Measurements from ENCODE around the gene IARS1.

IARS1 gene

DNA sequence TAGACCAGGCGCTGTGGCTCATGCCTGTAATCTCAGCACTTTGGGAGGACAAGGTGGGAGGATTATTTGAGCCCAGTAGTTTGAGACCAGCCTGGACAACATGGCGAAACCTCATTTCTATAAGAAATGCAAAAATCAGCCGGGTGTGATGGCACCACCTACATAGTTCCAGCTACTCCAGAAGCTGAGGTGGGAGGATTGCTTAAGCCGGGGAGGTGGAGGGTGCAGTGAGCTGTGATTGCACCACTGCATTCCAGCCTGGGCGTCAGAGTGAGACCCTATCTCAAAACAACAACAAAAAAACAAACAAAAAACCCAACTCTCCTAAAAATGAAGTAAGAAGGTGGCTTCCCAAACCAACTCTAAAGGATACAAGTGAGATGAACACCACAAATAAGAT, 23.0 kb downstream of the IARS1 start:
- Histone ChIP-seq H3K4me3 (ENCODE audit: low read depth, low read length) (no peak overlapping the region), H3K36me3 (ENCODE audit: control insufficient read depth in 1 of 2, insufficient read depth in 2 of 2, low read length in 2 of 2) (peaks cover 37 to 59% of the 10 kb centered on the region in 2 experiments), H2BK5ac (ENCODE audit: low read depth, low read length, poor library complexity) (no peak overlapping the region), H4K91ac (ENCODE audit: low read depth, low read length) (no peak overlapping the region), H3K4me2 (ENCODE audit: low read length) (no peak overlapping the region), H2AFZ (ENCODE audit: insufficient read depth, low read length, poor library complexity) (no peak overlapping the region), H3K27me3 (ENCODE audit: insufficient read depth, low read length) (no peaks in the 10 kb centered on the region), H4K8ac (ENCODE audit: low read depth, low read length) (no peak overlapping the region), H2AK5ac (ENCODE audit: low read length) (no peak overlapping the region), H3K9ac (ENCODE audit: low read length) (no peak overlapping the region), H3K27ac (ENCODE audit: low read depth, low read length) (no peak overlapping the region), H2BK120ac (ENCODE audit: insufficient read depth, low read length, poor library complexity) (no peak overlapping the region), H3K23ac (ENCODE audit: low read length) (no peak overlapping the region), H4K12ac (ENCODE audit: low read depth, low read length) (no peak overlapping the region), H3K79me1 (ENCODE audit: low read length) (no peaks in the 10 kb centered on the region), H3K14ac (ENCODE audit: low read length) (no peak overlapping the region), H3K4me1 (ENCODE audit: control insufficient read depth in 1 of 2, insufficient read depth in 2 of 2, low read length in 2 of 2) (no peaks in the 10 kb centered on the region), H2BK12ac (ENCODE audit: low read length) (no peak overlapping the region), H3K79me2 (ENCODE audit: control insufficient read depth, insufficient read depth, low read length, poor library complexity) (no peaks in the 10 kb centered on the region), H3K18ac (ENCODE audit: low read length) (no peak overlapping the region), H3K9me3 (ENCODE audit: insufficient read depth, low read depth, low read length) (no peaks in the 10 kb centered on the region), H3K4ac (ENCODE audit: low read depth, low read length) (no peak overlapping the region)
- no peak for DNase-seq
- WGBS (ENCODE audit: extremely low coverage, insufficient coverage, insufficient read length): no CpG with 5 or more reads among the region's 5 CpGs

DNA sequence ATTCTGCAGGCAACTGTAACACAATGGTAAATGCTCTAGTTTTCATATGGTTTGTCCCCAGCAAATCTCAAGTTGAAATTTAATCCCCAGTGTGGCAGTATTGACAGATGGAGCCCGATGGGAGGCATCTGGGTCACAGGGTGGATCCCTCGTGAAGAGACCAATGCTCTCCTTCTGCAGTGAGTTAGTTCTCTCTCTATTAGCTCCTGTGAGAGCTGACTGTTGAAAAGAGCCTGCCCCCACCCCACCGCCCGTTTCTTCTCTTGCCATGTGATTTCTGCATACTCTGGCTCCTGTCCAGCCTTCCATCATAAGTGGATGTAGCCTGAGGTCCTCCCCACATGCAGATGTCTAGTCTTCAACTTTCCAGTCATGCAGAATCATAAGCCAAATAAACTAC, 27.0 kb downstream of the IARS1 start:
- H3K4ac ChIP-seq (ENCODE audit: low read depth, low read length): no peak overlapping the region
- no peaks in the 10 kb centered on the region for H3K9me3 ChIP-seq (ENCODE audit: insufficient read depth, low read depth, low read length)
- H3K27me3 ChIP-seq (ENCODE audit: insufficient read depth, low read length): no peaks in the 10 kb centered on the region
- DNase-seq: no peak
- no peak overlapping the region for H2BK5ac ChIP-seq (ENCODE audit: low read depth, low read length, poor library complexity)
- no peak overlapping the region for H2AK5ac ChIP-seq (ENCODE audit: low read length)
- H4K12ac ChIP-seq (ENCODE audit: low read depth, low read length): no peak overlapping the region
- H3K23ac ChIP-seq (ENCODE audit: low read length): no peak overlapping the region
- H3K36me3 ChIP-seq (ENCODE audit: control insufficient read depth in 1 of 2, insufficient read depth in 2 of 2, low read length in 2 of 2): peaks cover 45 to 72% of the 10 kb centered on the region in 2 experiments
- no peak overlapping the region for H3K18ac ChIP-seq (ENCODE audit: low read length)
- H3K4me2 ChIP-seq (ENCODE audit: low read length): no peak overlapping the region
- H3K79me2 ChIP-seq (ENCODE audit: control insufficient read depth, insufficient read depth, low read length, poor library complexity): no peaks in the 10 kb centered on the region
- H3K27ac ChIP-seq (ENCODE audit: low read depth, low read length): no peak overlapping the region
- H2BK12ac ChIP-seq (ENCODE audit: low read length): no peak overlapping the region
- H3K14ac ChIP-seq (ENCODE audit: low read length): no peak overlapping the region
- no peak overlapping the region for H3K4me3 ChIP-seq (ENCODE audit: low read depth, low read length)
- H3K9ac ChIP-seq (ENCODE audit: low read length): no peak overlapping the region
- H4K91ac ChIP-seq (ENCODE audit: low read depth, low read length): no peak overlapping the region
- no peak overlapping the region for H4K8ac ChIP-seq (ENCODE audit: low read depth, low read length)
- no peaks in the 10 kb centered on the region for H3K4me1 ChIP-seq (ENCODE audit: control insufficient read depth in 1 of 2, insufficient read depth in 2 of 2, low read length in 2 of 2)
- H3K79me1 ChIP-seq (ENCODE audit: low read length): no peaks in the 10 kb centered on the region
- WGBS (ENCODE audit: extremely low coverage, insufficient coverage, insufficient read length): no CpG with 5 or more reads among the region's 4 CpGs
- H2AFZ ChIP-seq (ENCODE audit: insufficient read depth, low read length, poor library complexity): no peak overlapping the region
- H2BK120ac ChIP-seq (ENCODE audit: insufficient read depth, low read length, poor library complexity): no peak overlapping the region

GRCh38 chr9:92265154-92265553, 28.3 kb downstream of the IARS1 start:
- no peak overlapping the region for H2AFZ ChIP-seq (ENCODE audit: insufficient read depth, low read length, poor library complexity)
- no peak overlapping the region for H3K4ac ChIP-seq (ENCODE audit: low read depth, low read length)
- no peaks in the 10 kb centered on the region for H3K79me2 ChIP-seq (ENCODE audit: control insufficient read depth, insufficient read depth, low read length, poor library complexity)
- no peaks in the 10 kb centered on the region for H3K79me1 ChIP-seq (ENCODE audit: low read length)
- H4K12ac ChIP-seq (ENCODE audit: low read depth, low read length): no peak overlapping the region
- H3K14ac ChIP-seq (ENCODE audit: low read length): no peak overlapping the region
- no peak overlapping the region for H3K23ac ChIP-seq (ENCODE audit: low read length)
- no peak overlapping the region for H4K91ac ChIP-seq (ENCODE audit: low read depth, low read length)
- H3K27me3 ChIP-seq (ENCODE audit: insufficient read depth, low read length): no peaks in the 10 kb centered on the region
- no peak overlapping the region for H3K18ac ChIP-seq (ENCODE audit: low read length)
- no CpG with 5 or more reads among the region's 3 CpGs for WGBS (ENCODE audit: extremely low coverage, insufficient coverage, insufficient read length)
- no peak overlapping the region for H2AK5ac ChIP-seq (ENCODE audit: low read length)
- H3K27ac ChIP-seq (ENCODE audit: low read depth, low read length): no peak overlapping the region
- no peaks in the 10 kb centered on the region for H3K9me3 ChIP-seq (ENCODE audit: insufficient read depth, low read depth, low read length)
- peaks cover 50 to 70% of the 10 kb centered on the region in 2 experiments for H3K36me3 ChIP-seq (ENCODE audit: control insufficient read depth in 1 of 2, insufficient read depth in 2 of 2, low read length in 2 of 2)
- H3K4me2 ChIP-seq (ENCODE audit: low read length): no peak overlapping the region
- no peak overlapping the region for H2BK120ac ChIP-seq (ENCODE audit: insufficient read depth, low read length, poor library complexity)
- no peaks in the 10 kb centered on the region for H3K4me1 ChIP-seq (ENCODE audit: control insufficient read depth in 1 of 2, insufficient read depth in 2 of 2, low read length in 2 of 2)
- no peak for DNase-seq
- no peak overlapping the region for H3K9ac ChIP-seq (ENCODE audit: low read length)
- no peak overlapping the region for H2BK5ac ChIP-seq (ENCODE audit: low read depth, low read length, poor library complexity)
- H4K8ac ChIP-seq (ENCODE audit: low read depth, low read length): no peak overlapping the region
- no peak overlapping the region for H3K4me3 ChIP-seq (ENCODE audit: low read depth, low read length)
- no peak overlapping the region for H2BK12ac ChIP-seq (ENCODE audit: low read length)

DNA sequence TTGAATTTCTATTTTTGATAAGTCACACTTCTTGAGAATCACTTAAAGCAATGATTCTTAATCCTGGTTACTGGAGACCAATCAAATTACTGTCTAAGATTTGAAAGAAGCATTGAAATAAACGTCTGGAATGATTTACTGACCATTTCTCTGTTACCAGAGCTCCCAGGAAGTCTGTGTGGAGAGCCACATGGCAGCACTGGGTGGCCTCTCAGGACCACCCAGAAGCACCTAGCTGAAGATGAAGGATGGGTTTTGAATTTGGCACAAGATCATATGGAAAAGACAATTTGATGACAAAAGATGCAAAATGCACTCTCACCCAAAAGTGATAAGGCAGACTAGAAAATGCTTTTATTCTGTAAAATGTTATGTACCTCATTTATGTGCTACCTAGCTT, 30.4 kb downstream of the IARS1 start:
- Histone ChIP-seq H3K27me3 (ENCODE audit: insufficient read depth, low read length) (no peaks in the 10 kb centered on the region), H3K36me3 (ENCODE audit: control insufficient read depth in 1 of 2, insufficient read depth in 2 of 2, low read length in 2 of 2) (peaks cover 52 to 72% of the 10 kb centered on the region in 2 experiments), H3K4ac (ENCODE audit: low read depth, low read length) (no peak overlapping the region), H3K79me2 (ENCODE audit: control insufficient read depth, insufficient read depth, low read length, poor library complexity) (no peaks in the 10 kb centered on the region), H2BK12ac (ENCODE audit: low read length) (no peak overlapping the region), H3K4me3 (ENCODE audit: low read depth, low read length) (no peak overlapping the region), H2BK5ac (ENCODE audit: low read depth, low read length, poor library complexity) (no peak overlapping the region), H4K12ac (ENCODE audit: low read depth, low read length) (no peak overlapping the region), H3K4me1 (ENCODE audit: control insufficient read depth in 1 of 2, insufficient read depth in 2 of 2, low read length in 2 of 2) (no peaks in the 10 kb centered on the region), H3K9ac (ENCODE audit: low read length) (no peak overlapping the region), H2AK5ac (ENCODE audit: low read length) (no peak overlapping the region), H2AFZ (ENCODE audit: insufficient read depth, low read length, poor library complexity) (no peak overlapping the region), H4K91ac (ENCODE audit: low read depth, low read length) (no peak overlapping the region), H3K79me1 (ENCODE audit: low read length) (no peaks in the 10 kb centered on the region), H3K27ac (ENCODE audit: low read depth, low read length) (no peak overlapping the region), H3K14ac (ENCODE audit: low read length) (no peak overlapping the region), H3K18ac (ENCODE audit: low read length) (no peak overlapping the region), H2BK120ac (ENCODE audit: insufficient read depth, low read length, poor library complexity) (no peak overlapping the region), H3K23ac (ENCODE audit: low read length) (no peak overlapping the region), H3K4me2 (ENCODE audit: low read length) (no peak overlapping the region), H3K9me3 (ENCODE audit: insufficient read depth, low read depth, low read length) (no peaks in the 10 kb centered on the region), H4K8ac (ENCODE audit: low read depth, low read length) (no peak overlapping the region)
- DNase-seq: no peak
- WGBS (ENCODE audit: extremely low coverage, insufficient coverage, insufficient read length): no CpG with 5 or more reads among the region's 1 CpG

Measured in trophoblast cell (in vitro differentiated cells and primary cell).